GM21619 (cell line): ENCODE data around the gene CCDC195.
A peak's percentile ranks its signal among the peaks of the same experiment; 100 is the strongest.
"Not testable (repeated sequence)": the region's sequence is repeated elsewhere in the genome, so short reads cannot be mapped to it uniquely, and the experiment has no call there.

Experiments used
- ATAC-seq: cut with Tn5 transposase; IDR thresholded peaks from one replicate; pipeline ENCODE4 v1.9.1; 2021; ENCODE audit not compliant: unreplicated experiment

CCDC195 gene

GRCh38 chr2:224691563-224691962 lies 24.6 kb downstream of the CCDC195 start:
- no peak for ATAC-seq

DNA sequence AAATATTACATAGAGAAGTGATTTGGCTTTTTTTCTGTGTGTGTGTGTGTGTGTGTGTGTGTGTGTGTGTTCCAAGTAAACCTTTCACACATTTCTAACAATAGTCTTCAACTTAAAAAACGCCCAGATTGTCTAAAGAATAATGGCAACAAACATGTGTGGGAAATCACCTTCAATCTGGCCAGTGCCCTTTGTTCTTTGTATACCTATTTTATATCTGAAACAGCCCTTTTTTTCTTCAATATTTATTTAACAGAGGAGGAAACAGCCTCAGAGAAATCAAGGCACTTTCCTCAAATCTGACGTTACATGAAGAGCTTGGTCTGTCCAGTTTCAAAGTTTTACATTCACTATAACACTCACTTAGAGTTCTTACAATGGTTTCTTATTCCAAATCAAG lies 25.3 kb downstream of the CCDC195 start:
- ATAC-seq: no peak

GRCh38 chr2:224689539-224689938 lies 26.6 kb downstream of the CCDC195 start:
- ATAC-seq: no peak

- no peak for ATAC-seq
These were observed 27.2 kb downstream of the CCDC195 start for GRCh38 chr2:224688997-224689396.

- ATAC-seq: no peak
These were observed 29.0 kb downstream of the CCDC195 start for GRCh38 chr2:224687156-224687555.

GRCh38 chr2:224685121-224685520 lies 31.0 kb downstream of the CCDC195 start:
- ATAC-seq: no peak

GRCh38 chr2:224682134-224682533 lies 34.0 kb downstream of the CCDC195 start:
- ATAC-seq: no peak

DNA sequence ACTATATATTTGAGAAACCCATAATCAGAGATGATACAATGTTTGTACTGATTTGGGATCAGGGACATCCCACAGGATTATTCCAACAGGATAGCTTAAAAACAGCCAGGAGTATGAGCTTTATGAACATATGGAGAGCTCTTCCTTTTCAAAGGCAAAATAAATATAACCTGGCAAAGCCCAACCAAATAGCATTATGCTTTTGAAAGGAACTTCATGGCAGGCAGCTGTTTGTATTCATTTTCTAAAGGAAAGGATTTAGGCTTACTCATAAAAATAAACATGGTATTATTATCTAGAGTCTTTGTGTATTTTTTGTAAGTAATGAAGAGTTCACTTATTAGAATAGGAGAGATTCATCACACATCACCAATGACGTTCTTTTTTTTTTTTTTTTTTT lies 44.4 kb downstream of the CCDC195 start:
- ATAC-seq: no peak

DNA sequence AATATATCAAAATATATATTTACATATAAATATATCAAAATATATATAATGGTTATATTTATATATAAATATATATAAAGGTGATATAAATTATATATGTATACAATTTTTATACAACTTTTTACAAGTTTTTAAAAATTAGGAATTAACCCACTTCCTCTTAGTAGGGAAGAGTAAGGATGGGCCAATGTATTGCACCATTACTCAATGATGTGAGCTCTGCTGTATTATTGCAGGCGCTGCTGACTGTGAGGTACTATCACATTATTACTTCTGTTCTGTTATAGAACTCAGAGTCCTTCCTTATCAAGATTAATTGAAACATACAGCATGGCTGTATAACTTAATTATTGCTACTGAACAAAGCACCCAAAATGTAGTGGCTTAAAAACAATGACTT lies 46.0 kb downstream of the CCDC195 start:
- ATAC-seq: no peak

GRCh38 chr2:224669449-224669848 lies 46.7 kb downstream of the CCDC195 start:
- no peak for ATAC-seq

- no peak for ATAC-seq
These were observed 47.8 kb downstream of the CCDC195 start for GRCh38 chr2:224668123-224668909.

DNA sequence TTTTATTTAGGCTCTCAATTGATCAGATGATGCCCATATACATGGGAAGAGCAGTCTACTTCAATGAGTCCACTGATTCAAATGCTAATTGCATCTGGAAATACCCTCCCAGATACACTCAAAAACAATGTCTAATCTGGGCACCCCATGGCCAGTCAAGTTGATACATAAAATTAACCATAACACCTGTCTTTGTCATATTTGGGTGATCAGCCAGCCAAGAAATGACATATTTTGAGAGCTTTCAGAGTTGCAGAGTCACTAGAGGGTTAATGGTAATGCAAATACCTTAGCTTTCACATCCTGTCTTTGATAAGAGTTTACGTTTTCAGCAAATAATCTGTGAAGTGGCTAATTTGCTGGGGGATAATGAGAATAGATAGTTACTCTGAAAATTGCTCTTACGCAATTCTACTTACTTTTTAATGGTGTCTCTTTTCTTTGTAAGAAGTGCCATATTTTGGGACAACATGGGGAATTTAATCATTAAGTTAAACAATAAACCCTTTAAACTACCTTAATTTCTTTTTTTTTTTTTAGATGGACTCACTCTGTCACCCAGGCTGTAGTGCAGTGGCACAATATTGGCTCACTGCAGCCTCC lies 49.1 kb downstream of the CCDC195 start:
- ATAC-seq: peak; percentile 98

DNA sequence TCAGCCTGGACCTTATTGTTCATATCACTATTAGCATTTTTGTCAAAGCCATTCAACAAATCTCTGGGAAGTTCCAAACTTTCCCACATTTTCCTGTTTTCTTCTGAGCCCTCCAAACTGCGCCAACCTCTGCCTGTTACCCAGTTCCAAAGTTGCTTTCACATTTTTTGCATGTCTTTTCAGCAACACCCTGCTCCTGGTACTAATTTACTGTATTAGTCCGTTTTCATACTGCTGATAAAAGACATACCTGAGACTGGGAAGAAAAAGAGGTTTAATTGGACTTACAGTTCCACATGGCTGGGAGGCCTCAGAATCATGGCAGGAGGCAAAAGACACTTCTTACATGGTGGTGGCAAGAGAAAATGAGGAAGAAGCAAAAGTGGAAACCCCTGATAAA lies 52.8 kb downstream of the CCDC195 start:
- ATAC-seq: not testable (repeated sequence)

DNA sequence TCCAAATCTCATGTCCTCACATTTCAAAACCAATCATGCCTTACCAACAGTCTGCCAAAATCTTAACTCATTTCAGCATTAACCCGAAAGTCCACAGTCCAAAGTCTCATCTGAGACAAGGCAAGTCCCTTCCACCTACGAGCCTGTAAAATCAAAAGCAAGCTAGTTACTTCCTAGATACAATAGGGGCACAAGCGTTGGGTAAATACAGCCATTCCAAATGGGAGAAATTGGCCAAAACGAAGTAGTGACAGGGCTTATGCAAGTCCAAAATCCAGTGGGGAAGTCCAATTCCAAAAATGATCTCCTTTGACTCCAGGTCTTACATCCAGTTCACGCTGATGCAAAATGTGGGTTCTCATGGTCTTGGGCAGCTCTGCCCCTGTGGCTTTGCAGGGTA lies 54.5 kb downstream of the CCDC195 start:
- ATAC-seq: not testable (repeated sequence)

DNA sequence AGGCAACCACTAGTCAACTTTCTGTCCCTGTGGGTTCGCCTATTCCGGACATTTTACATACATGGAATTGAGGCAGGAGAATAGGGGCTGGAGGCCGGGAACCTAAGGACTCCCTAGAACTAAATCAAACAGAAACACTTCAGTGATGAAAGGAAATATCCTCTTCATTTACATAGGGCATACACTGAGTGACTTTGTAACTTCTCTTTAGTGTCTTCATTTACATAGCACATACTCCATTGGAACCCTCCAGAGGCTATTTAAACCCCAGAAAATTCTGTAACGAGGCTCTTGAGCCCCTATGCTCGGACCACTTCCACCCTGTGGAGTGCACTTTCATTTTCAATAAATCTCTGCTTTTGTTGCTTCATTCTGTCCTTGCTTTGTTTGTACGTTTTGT lies 56.5 kb downstream of the CCDC195 start:
- no peak for ATAC-seq

- no peak for ATAC-seq
These were observed 57.3 kb downstream of the CCDC195 start for GRCh38 chr2:224658780-224659405.

DNA sequence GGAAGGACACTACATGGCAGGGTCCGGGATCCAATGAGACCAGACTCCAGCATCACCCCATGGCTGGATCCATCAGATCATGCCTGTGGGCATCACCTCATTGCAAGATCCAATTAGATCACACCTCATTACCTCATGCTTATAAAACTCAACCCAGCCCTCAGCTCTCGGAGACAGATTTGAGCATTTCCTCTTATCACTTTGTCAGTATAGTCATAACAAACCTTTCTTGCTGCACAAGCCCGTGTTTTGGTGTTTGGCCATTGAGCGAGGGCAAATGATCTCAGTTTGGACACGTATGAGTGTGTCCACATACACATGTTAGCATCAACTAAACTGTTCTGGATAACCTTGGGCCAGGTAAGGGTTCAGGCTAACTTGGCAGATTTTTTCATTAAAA lies 58.8 kb downstream of the CCDC195 start:
- ATAC-seq: peak; percentile 65

DNA sequence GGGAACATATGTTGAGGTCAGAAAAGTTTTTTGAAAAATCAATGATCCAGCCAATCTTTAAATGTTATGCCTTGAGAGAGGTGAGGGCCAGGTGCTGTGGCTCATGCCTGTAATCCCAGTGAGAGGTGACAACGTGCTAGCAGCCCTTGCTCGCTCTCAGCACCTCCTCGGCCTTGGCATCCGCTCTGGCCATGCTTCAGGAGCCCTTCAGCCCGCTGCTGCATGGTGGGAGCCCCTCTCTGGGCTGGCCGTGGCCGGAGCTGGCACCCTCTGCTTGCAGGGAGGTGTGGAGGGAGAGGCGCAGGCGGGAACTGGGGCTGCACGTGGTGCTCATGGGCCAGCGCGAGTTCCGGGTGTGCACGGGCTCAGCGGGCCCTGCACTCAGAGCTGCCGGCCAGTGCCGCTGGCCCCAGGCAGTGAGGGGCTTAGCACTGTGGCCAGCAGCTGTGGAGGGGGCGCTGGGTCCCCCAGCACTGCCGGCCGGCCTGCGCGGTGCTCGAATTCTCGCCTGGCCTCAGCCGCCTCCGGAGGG lies 61.1 kb downstream of the CCDC195 start:
- ATAC-seq: no peak
